AG08395 (cell line): ENCODE measurements around the gene METTL9.
"Not testable (repeated sequence)": the region's sequence is repeated elsewhere in the genome, so short reads cannot be mapped to it uniquely, and the experiment has no call there.

Experiments
- DNase-seq: peaks from one replicate; pipeline ENCODE4 v3.0.0; 2012; ENCODE audit warnings: mixed read lengths, low spot score

Gene METTL9

DNA sequence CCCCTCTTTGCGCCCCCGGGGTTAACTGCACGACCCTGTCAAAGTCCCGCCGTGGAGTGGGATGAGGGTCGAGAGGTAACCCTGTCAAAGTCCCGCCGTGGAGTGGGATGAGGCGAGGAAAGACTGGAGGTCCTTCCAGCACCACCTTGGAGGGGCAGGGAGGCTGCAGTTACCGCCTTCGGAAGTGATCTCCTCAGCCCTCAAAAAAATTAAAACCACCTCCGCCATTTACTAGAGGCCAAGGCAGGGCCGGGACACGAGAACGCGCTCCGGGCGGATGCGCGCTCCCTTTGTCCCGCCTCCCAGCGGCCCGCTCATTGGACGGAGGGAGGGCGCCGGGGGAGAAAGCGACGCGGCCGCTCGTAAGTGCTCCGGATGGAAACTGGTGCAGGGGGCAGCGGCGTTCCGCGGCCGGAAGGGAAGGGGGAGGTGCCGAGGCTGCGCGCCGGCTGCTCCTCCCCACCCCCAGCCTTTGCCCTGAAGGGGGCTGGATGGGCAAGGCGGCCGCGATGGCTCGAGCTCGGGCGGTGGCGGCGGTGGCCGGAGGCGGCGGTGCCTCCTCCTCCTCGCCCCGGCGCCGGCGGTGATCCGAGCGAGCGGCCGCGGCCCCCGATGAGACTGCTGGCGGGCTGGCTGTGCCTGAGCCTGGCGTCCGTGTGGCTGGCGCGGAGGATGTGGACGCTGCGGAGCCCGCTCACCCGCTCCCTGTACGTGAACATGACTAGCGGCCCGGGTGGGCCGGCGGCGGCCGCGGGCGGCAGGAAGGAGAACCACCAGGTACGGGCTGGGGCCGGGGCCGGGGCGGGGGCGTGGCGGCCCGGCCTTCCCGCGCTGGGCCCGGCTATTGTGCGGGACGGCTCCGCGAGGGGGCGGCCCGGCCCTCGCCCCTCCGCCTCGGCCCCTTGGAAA lies at the start of gene METTL9:
Gene METTL9 (plus strand): TSS at position 456 of the 909 bp plus-strand sequence. CDS start 157 bp downstream, at position 613.
- DNase-seq: peak; percentile 96

DNA sequence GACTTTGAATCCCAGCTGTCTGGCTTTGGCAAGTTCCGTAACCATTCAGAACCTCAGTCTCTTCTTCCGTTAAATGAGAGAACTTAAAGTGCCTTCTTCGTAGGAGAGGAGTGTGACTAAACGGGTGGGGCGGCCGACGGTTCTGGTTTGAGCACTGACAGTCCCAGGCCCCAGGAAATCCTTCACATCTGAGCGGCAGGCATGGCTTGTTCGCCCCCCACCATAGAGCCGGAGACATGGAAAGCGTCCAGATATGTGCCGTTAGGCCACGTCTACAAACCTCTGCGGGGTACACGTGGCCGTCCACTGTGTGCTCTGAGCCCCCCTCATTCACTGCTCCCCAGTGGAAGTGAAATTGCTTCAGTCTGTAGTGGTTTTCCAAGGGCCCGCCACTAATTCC lies 49.4 kb upstream of the METTL9 start:
- not testable (repeated sequence) for DNase-seq

DNA sequence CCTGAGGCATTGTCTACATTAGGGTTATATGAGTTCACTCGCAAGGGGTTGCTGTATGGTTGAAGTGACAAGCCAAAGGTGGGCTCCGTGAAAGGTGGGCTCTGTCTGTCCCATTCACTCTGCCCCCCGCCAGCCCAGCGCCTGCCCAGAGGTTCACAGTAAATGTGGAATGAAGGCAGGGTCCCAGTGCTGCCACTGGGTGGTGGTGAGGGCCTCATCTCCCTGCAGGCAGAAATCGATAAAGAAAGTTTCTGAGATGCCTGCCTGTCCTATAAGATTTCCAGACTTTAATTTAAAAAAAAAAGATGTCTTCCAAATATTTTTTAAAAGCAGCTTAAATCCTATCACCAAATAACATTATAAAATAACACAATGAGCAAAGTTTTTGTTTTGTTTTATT lies 48.9 kb upstream of the METTL9 start:
- DNase-seq: not testable (repeated sequence)

DNA sequence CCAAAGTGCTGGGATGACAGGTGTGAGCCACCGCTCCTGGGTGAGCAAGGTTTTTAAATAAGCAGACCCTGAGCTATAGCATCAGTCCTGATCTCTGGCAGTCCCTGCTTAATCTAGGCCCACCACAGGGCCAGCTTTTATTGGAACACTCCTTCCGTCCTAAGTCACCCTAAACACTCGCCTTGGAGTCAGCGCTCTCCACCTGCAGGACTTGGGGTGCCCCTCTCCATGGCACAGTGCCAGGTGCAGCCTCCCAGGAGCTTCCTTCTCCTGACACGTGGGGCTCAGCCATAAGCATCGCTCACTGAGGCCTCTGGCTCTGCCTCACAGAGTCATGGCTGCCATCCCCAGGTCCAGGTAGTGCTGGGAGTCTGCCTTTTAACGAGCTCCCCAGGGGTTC lies 48.3 kb upstream of the METTL9 start:
- not testable (repeated sequence) for DNase-seq

DNA sequence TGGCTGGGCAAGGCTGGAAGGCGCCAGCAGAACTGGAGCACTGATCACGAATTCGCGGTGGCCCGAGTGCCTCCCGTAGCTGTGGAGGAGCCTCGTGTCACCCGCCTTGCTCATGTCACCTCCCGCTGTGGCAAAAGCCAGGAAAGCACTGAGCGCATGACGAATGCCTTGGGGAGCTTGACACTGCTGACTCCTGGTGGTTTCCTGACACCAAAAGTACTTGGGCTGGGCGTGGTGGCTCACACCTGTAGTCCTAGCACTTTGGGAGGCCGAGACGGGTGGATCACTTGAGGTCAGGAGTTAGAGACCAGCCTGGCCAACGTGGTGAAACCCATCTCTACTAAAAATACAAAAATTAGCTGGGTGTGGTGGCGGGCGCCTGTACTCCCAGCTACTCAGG lies 47.8 kb upstream of the METTL9 start:
- not testable (repeated sequence) for DNase-seq

DNA sequence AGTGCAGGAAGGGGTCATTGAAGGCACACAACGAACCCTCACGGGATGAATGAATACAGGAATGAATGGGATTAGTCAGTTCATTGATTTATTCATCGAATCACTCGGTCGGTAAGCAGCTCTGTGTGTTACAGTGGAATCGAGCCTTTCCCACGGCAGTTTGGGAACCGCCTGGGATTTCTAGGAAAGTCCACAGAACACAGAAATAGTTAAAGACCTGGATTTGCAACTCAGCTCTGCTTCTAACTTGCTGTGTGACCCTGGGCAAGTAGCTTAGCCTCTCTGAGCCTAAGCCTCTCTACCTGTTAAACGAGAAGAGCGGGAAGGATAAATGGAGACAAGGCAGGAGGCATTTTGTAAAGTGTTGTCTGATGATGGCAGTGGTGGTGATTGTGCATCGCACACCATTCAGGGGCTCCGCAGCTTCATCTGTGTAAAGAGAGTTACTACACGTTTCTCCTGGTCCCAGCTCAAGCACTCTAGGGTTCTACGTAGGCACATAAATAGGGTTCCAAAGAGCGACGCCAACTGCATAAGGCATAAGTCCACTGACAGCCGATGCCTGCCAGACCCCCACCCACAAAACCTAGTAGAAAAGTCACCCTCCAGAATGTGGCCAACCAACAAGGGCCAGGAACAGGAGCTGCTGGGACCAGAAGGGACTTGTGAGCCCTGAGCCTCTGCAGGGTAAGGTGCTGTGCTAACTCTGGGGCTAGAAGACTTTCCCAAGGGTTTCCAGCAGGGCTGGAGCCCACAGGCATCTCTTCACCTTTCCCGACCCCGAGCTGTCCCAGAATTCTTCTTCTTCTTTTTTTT lies 45.7 kb upstream of the METTL9 start:
- not testable (repeated sequence) for DNase-seq

DNA sequence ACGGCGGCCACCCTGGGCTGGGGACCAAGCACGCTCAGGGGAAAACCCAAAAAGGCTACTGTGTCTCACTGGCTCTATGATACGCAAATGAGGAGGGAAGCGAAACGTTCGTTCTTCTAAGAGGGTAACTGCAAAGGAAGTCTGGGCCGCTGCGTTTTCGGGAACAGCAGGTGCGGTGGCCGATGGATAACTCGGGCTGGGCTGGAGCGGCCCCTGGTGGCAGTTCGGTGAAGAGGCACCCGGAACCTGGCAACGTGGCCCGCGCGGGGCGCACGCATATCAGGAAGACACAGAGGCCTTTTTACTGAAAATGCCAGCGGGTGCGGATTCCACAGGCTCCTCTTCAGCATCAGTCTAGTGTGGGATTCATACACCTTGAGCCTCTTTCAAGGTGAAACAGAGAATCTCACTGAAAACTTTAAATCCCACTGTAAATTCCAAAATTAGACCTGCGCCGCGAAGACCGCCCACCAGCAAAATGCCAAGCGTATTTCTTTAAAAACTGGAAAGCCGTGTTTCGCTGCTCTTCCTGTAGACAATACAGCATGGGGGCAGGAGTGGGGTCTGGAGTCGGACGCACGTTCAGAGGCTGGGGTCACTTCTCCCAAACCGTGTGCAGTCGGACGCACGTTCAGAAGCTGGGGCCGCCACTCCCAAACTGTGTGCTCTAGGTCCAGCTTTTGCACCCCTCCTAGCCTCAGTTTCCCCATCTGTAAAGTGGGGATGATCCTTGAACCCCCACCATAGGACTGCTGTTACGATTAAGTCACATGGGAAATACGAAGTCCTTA lies 44.4 kb upstream of the METTL9 start:
- peak; percentile 93 for DNase-seq

DNA sequence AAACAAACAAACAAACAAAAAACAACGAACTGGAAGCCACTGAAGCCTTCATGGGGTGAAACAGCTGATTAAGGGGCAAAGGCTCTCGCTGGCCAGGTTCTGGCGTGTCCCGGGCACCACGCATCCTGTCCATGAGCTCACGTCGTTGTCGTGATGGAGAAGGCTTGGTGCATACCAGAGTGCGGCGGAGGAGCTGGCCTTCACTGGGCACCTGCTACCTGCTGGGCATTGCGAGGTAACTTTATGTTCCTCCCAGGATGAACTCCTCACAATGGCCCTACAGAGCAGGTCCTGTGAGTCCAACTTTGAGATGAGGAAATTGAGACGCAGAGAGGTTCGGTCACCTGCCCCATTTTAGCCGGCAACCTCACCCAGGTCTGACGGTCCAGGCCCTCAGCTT lies 43.8 kb upstream of the METTL9 start:
- not testable (repeated sequence) for DNase-seq

DNA sequence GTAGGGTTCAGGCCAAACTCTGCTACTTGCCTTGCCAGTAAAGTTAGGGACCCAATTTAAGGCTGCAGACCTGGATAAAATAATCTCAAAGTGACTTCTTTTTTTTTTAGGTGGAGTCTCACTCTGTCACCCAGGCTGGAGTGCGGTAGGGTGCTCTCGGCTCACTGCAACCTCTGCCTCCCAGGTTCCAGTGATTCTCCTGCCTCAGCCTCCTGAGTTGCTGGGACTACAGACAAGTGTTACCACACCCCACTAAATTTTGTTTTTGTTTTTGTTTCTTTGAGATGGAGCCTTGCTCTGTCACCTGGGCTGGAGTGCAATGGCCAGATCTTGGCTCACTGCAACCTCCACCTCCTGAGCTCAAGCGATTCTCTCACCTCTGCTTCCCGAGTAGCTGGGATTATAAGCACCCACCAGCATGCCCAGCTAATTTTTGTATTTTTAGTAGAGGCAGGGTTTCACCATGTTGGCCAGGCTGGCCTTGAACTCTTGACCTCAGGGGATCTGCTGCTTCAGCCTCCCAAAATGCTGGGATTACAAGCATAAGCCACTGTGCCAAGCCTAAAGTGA lies 43.3 kb upstream of the METTL9 start:
- DNase-seq: not testable (repeated sequence)

DNA sequence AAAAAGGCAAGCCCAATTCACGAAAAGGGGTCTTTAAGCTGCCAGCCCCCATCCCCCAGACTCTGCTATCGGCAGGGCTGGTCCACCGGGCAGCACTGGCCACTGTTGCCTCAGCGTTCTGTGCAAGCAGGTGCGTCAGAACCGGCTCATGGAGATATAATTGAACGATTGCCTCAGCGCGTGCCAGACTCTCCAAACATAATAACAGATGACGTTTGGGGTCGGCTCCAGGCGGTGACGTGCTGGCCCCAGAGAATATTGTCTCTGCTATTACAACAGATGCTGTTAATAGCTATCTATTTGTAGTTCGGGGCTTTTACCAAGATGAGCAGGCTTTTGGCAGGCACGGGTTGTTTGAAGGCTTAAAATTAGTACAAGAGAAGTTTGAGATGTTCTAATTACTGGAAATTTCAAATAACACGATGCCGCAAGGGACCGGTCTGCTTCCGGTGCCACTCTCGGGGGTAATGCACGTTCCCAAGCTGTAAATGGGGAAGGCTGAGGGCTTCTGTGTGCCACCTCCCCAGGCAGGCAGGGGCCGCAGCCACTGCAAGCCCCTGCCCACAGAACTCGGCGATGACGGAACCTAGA lies 42.6 kb upstream of the METTL9 start:
- DNase-seq: peak; percentile 73

DNA sequence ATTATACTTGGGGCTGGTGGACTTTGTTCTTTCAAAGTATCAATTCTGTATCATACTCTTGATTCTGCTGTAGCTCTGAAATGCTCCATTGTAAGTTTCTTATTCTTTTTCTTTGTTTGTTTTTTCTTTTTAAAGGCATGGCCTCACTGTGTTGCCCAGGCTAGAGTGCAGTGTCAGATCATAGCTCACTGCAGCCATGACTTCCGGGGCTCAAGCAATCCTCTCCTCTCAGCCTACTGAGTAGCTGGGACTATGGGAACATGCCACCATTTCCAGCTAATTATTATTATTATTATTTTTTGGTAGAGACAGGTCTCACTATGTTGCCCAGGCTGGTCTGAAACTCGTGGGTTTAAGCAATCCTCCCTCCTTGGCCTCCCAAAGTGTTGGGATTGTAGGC lies 38.9 kb upstream of the METTL9 start:
- no peak for DNase-seq

DNA sequence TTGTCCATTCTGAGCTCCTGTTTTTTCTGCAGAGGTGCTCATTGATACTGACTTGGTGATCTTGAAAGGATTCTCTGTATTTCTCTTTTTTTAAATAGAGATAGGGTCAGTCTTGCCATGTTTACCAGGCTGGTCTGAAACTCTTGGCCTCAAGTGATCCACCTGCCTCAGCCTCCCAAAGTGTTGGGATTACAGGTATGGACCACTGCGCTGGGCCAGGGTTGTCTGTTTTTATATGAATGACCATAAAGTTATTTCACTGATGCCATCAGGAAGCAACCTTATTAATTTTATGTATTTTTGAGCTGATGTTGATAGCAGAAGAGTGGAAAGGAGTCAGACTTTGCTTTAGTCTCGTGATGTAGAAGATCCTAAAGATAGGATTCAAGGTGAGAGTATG lies 35.7 kb upstream of the METTL9 start:
- no peak for DNase-seq

DNA sequence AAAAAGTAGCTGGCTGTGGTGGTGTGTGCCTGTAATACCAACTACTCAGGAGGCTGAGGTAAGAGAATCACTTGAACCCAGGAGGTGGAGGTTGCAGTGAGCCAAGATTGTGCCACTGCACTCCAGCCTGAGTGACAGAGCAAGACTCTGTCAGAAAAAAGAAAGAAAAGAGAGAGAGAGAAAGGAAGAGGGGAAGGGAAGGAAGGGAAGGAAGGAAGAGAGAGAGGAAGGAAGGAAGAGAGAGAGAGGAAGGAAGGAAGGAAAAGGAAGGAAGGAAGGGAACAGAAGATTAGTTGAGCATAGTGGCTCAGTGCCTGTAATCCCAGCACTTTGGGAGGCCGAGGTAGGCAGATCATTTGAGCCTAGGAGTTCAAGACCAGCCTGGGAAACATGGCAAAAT lies 35.0 kb upstream of the METTL9 start:
- DNase-seq: not testable (repeated sequence)

DNA sequence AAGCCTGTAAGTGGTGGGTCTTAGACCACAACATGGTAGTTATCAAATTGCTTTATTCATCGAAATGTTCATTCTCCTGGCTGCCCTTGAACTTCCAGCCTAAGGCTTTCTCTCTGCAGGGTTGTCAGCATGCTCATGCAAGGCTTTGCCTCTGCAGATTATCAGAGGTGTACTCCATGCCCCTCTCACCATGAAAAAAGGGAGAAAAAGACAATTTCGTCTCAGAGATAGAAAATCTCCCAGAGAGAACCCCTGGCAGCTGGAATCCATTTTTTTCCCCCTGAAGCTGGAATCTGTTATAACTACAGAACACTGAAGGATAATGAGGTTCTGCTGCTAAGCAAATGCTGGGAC lies 33.9 kb upstream of the METTL9 start:
- no peak for DNase-seq

DNA sequence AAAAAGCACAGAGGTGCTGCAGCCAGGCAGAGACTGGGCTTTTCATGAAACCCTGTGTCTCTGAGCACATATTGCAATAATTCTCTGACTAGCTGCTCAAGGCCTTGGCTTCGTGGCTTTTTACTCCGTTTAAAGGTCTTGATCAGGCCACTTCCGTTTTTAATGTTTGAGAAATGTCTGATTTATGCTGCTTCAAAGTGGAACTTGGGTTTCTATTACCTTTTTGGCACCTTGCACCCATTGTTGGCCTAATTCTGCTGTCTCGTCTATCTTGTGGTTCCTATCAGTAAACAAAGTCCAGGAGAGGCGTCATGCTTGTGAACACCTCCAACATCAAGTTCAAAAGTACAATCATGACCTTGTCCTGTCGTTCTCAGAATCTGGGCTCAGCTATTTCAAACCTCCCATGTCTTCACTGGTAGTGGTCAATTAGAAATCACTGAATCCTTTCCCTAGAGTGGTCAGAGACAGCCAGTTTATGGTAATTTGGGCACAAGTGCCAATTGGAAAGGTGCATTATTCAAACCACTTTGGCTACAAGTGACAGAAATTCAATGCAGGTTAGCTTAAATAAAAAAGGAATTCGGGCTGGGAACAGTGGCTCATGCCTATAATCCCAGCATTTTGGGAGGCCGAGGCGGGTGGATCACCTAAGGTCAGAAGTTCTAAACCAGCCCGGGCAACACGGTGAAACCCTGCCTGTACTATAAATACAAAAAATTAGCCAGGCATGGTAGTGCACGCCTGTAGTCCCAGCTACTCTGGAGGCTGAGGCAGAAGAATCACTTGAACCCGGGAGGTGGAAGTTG lies 33.3 kb upstream of the METTL9 start:
- DNase-seq: no peak

DNA sequence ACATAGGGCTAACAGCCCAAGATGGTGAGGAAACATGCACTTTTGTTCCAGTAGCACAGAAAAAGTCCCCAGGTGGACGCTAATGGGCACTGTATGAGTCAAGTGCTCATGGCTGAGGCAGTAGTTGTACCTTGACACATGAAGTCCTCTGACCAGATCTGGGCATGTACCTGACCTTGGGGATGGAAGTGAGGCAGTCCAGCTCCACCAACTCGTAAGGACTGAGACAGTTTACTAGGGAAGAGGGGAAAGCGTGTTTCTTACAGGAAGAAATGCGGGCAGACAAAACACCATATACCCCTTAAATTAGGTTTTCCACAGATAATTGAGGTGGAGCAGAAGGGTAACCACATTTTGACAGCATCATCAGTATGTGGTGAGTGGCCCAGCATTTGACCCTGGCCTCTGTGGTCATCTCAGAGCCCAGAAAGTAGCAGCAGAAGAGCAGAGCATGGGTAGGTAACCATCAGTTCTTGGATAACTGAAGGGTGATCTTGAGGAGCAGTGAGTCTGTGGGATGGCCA lies 32.4 kb upstream of the METTL9 start:
- DNase-seq: no peak

DNA sequence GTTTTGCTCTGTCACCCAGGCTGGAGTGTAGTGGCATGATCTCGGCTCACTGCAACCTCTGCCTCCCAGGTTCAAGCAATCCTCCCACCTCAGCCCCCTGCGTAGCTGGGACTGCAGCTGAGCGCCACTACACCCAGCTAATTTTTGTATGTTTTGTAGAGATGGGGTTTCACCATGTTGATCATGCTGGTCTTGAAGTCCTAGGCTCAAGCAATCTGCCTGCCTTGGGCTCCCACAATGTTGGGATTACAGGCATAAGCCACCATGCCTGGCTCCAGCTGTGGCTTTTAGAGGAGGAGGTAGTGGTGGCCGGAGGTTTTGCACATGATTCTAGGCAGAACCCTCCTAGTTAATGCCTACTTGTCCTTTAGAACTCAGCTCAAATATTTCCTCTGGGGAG lies 31.9 kb upstream of the METTL9 start:
- DNase-seq: not testable (repeated sequence)

DNA sequence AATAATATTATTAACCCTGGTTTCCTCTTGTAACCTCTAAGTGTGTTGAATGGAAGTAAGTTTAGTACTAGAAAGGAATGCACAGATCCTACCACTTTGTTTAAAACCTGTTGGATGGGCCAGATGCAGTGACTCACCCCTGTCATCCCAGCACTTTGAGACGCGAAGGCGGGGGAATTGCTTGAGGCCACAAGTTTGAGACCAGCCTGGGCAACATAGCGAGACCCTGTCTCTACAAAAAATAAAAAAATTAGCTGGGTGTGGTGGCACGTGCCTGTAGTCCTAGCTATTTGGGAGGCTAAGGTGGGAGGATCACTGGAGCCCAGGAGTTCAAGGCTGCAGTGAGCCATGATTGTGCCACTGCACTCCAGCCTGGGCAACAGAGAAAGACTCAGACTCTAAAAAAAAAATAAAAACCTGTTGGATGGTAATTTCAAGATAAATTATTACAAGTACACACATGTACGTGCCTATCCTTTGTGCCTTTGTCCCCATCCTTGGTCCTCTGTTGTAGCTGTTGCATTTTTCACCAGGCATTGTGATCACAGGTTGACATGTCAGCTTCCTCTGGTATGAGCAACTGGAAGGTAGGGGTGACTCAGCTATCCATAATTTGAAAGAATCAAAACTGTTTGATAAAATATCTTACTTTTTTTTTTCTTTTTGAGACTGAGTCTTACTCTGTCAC lies 30.7 kb upstream of the METTL9 start:
- DNase-seq: no peak

DNA sequence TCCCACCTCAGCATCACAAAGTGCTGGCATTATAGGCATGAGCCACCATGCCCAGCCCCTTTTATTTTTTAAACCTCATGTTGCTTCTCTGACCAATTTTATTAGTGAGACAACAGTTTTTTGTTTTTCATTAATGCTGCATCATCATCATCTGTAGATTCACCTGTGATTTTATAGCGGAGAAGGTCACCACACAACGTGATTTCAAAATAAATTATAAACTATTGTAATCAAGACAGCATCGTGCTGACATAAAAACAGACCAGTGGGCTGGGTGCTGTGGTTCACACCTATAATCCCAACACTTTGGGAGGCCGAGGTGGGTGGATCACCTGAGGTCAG lies 28.7 kb upstream of the METTL9 start:
- DNase-seq: no peak

DNA sequence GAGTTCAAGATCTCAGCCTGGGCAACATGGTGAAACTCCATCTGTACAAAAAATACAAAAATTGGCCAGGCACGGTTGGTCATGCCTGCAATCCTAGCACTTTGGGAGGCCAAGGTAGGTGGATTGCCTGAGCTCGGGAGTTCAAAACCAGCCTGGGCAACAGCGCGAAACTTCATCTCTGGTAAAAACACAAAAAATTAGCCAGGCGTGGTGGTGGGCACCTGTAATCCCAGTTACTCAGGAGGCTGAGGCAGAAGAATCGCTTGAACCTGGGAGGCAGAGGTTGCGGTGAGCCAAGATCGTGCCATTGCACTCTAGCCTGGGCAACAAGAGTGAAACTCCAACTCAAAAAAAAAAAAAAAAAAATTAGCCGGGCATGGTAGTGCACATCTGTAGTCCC lies 25.9 kb upstream of the METTL9 start:
- DNase-seq: not testable (repeated sequence)
